GM21737 (cell line): ENCODE measurements around the gene ENGASE.
"Not testable (repeated sequence)": the region's sequence is repeated elsewhere in the genome, so short reads cannot be mapped to it uniquely, and the experiment has no call there.

ENCODE experiments used
- ATAC-seq: cut with Tn5 transposase; IDR thresholded peaks from one replicate; pipeline ENCODE4 v1.9.1; 2021; ENCODE audit warnings: mild to moderate bottlenecking, moderate library complexity; ENCODE audit not compliant: unreplicated experiment

Gene ENGASE

DNA sequence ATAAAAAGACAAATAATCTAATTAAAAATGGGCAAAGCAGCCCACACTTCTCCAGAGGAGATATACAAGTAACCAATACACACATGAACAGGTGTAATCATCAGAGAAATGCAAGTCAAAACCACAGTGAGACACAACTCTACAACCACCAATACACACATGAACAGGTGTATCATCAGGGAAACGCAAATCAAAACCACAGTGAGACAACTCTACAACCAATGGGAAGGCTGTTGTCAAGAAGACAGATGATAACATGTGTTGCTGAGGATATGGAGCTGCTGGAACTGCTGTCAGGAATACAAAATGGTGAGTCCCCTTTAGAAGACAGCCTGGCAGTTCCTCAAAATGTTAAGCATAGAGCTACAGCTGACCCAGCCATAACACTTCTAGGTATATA, 22.5 kb upstream of the ENGASE start:
- ATAC-seq = no peak

GRCh38 chr17:79053251-79053925, 21.2 kb upstream of the ENGASE start:
- ATAC-seq = no peak

GRCh38 chr17:79054200-79054960, 20.2 kb upstream of the ENGASE start:
- ATAC-seq = no peak

- ATAC-seq = no peak
Measured at GRCh38 chr17:79055197-79055596, 19.4 kb upstream of the ENGASE start.

- no peak for ATAC-seq
Measured at GRCh38 chr17:79057737-79058385, 16.8 kb upstream of the ENGASE start.

DNA sequence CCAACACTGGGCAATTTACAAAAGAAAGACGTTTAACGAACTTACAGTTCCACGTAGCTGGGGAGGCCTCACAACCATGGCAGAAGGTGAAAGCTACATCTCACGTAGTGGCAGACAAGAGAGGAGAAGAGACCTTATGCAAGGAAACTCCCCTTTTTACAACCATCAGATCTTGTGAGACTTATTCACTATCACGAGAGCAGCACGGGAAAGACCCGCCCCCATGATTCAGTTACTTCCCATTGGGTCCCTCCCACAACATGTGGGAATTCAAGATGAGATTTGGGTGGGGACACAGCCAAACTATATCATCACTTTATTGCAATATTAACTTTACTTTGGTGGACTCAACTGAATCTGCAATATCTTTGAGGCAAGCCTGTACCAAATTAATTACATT, 11.9 kb upstream of the ENGASE start:
- no peak for ATAC-seq

- no peak for ATAC-seq
Measured at GRCh38 chr17:79064026-79064425, 10.6 kb upstream of the ENGASE start.

GRCh38 chr17:79065105-79065670, 9.4 kb upstream of the ENGASE start:
- ATAC-seq = no peak

GRCh38 chr17:79066963-79067362, 7.7 kb upstream of the ENGASE start:
- no peak for ATAC-seq

DNA sequence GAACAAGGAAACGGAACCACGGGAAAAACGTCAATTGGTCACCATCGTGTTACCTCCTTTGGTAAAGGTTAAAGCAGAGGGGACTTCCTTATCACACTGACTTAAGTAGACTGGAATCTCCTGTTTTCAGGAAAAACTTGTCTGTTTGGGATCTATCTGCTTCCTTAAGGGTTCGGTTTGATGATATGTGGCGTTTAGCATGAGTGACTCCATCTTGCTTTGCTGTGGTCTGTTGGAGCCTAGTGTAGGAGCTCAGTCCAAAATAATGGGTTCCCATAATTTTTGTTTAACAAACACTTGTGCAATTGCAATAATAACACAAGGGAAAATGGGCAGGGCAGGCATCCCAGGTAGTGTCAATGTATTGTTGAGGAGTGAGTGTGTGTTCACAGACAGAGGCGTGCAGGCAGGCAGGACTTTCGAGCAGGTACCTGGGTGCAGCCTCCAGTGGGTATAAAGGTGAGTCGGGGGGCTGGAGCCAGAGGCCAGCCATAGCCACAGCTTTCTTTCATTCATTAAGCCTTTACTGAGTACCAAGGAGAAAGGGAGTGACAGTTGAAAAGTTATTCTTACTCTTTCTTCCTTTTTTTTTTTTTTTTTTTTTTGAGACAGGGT, 4.3 kb upstream of the ENGASE start:
- ATAC-seq = no peak

DNA sequence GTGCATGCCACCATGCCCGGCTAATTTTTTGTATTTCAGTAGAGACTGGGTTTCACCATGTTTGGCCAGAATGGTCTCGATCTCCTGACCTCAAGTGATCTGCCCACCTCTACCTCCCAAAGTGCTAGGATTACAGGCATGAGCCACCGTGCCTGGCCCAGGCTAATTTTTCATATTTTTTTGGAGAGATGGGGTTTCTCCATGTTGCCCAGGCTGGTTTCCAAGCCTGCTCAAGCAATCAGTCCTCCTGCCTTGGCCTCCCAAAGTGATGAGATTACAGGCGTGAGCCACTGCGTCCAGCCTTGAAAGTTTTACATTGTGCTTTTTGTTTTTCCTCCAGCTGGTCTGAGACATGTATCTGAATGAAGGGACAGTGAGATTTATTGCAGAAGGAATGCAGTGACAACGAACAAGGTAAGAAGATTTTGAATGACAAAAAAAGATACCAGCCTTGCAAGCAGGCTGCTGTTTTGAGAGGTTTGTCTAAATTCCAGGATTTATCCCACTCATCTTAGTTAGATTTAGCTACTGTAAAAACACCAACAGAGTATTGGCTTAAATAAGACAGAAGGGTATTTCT, 3.4 kb upstream of the ENGASE start:
- no peak for ATAC-seq

DNA sequence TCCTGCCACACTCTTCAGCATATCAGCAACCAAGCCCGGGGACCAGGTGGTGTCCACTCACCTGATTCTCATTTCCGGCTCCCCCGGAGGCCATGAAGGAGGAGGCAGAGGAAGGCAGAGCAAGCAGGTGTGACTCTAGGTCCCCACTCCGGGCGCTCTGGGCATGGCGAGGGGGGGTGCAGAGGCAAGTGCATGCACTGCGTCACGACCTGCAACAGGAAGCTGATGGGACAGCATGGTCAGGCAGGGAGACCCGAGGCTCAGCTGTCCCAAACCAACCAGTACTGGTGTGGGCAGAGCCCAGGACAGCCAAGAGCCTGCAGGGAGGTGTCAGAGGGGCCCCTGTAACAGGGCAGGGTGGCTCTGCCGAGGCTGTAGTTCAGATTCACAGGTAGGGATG, 2.1 kb upstream of the ENGASE start:
- ATAC-seq = no peak

GRCh38 chr17:79073016-79073705, 1.5 kb upstream of the ENGASE start:
- ATAC-seq = no peak

DNA sequence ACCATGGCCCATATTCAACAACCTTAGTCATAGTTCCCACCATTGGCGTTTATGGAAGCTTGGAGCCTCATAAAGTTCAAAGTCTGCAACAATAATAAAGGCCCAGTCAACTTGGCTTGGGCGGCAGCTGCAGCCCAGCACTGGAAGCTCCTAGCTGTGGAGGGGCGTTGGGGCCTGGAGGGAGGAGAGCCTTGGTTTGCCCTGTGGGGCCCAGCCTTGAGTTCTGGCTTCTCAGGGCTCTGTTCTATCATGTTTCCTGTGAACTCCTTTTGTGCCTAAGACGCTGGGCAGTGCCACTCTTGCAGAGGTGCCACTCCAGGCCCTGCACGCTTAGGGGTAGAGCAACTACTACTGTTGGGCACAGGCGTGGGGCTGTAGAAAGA, 927 bp upstream of the ENGASE start:
- no peak for ATAC-seq

DNA sequence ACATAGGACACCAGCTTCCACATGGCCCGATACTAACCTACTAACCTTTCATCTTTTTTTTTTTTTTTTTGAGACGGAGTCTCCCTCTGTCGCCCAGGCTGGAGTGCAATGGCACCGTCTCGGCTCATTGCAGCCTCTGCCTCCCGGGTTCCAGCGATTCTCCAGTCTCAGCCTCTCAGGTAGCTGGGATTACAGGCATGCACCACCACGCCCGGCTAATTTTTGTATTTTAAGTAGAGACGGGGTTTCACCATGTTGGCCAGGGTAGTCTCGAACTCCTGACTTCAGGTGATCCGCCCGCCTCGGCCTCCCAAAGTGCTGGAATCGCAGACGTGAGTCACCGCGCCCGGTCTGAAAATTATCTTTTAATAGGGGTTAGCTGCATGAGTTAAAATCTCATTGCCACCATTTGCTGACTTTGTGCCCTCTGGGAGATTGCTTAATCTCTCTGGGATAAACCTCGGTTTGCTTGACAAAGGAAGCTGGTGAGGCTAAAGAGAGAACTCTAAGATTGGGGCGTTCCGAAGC, 439 bp upstream of the ENGASE start:
- ATAC-seq = not testable (repeated sequence)

- peak; percentile 19 for ATAC-seq
Measured at GRCh38 chr17:79075446-79075750, 774 bp downstream of the ENGASE start.

GRCh38 chr17:79075861-79076406, 1.3 kb downstream of the ENGASE start:
- no peak for ATAC-seq

DNA sequence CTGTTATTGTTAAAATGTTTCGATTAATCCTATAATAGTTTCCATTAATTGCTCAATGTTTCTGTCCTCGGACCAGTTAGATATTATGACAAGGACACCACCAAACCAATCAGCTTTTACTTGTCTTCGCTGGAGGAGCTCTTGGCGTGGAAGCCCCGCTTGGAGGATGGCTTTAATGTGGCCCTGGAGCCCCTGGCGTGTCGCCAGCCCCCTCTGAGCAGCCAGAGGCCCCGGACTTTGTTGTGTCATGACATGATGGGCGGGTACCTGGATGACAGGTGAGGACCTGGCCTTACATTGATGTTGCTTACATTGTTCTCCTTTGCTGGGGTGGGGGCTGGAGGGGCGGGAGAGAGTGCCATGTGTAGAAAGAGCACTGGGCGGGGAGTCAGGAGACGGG, 3.0 kb downstream of the ENGASE start:
- ATAC-seq = no peak

- no peak for ATAC-seq
Measured at GRCh38 chr17:79078476-79079190, 4.0 kb downstream of the ENGASE start.
